Stimulated activated memory B cell treated with anti-CD40 and anti-IgM and Interleukin-4, amounts not matched to agents 10 μg/mL and 1 μg/mL and 100 μg/mL, for 72 hours (primary cell): ENCODE results near the gene TRMU.
"Not testable (repeated sequence)": the region's sequence is repeated elsewhere in the genome, so short reads cannot be mapped to it uniquely, and the experiment has no call there.

Source experiments
- ATAC-seq: fragments of 150-1000 bp; cut with Tn5 transposase; 2 replicates; pipeline ENCODE4 v1.10.0; 2021
- H3K27ac Mint-ChIP-seq: one replicate; pipeline ENCODE4 v1.8.0; 2022; ENCODE audit warnings: mild to moderate bottlenecking, mixed read lengths
- H3K27me3 Mint-ChIP-seq: one replicate; pipeline ENCODE4 v1.8.0; 2022; ENCODE audit warnings: mixed read lengths
- H3K36me3 Mint-ChIP-seq: one replicate; pipeline ENCODE4 v1.8.0; 2022; ENCODE audit warnings: mixed read lengths
- H3K4me1 Mint-ChIP-seq: one replicate; pipeline ENCODE4 v1.8.0; 2022; ENCODE audit warnings: mixed read lengths
- H3K4me3 Mint-ChIP-seq: one replicate; pipeline ENCODE4 v1.8.0; 2022; ENCODE audit warnings: mild to moderate bottlenecking, moderate library complexity, mixed read lengths
- H3K9me3 Mint-ChIP-seq: one replicate; pipeline ENCODE4 v1.8.0; 2022; ENCODE audit warnings: mixed read lengths

Gene TRMU

GRCh38 chr22:46389081-46389480 lies 53.6 kb downstream of the TRMU start:
- no peak for ATAC-seq
- Mint-ChIP-seq H3K27ac (no peak overlapping the region), H3K4me3 (no peak overlapping the region), H3K27me3 (no peaks in the 10 kb centered on the region), H3K4me1 (no peaks in the 10 kb centered on the region), H3K36me3 (peaks cover 45% of the 10 kb centered on the region), H3K9me3 (no peaks in the 10 kb centered on the region)

GRCh38 chr22:46390105-46390651 lies 54.7 kb downstream of the TRMU start:
- ATAC-seq, result no peak
- no peaks in the 10 kb centered on the region for H3K27me3 Mint-ChIP-seq
- no peak overlapping the region for H3K4me3 Mint-ChIP-seq
- no peaks in the 10 kb centered on the region for H3K9me3 Mint-ChIP-seq
- peaks cover 49% of the 10 kb centered on the region for H3K36me3 Mint-ChIP-seq
- H3K4me1 Mint-ChIP-seq, result no peaks in the 10 kb centered on the region
- H3K27ac Mint-ChIP-seq, result no peak overlapping the region

GRCh38 chr22:46390652-46391301 lies 55.3 kb downstream of the TRMU start:
- ATAC-seq, result no peak
- peaks cover 50% of the 10 kb centered on the region for H3K36me3 Mint-ChIP-seq
- H3K4me1 Mint-ChIP-seq, result no peaks in the 10 kb centered on the region
- H3K4me3 Mint-ChIP-seq, result no peak overlapping the region
- no peaks in the 10 kb centered on the region for H3K9me3 Mint-ChIP-seq
- H3K27ac Mint-ChIP-seq, result no peak overlapping the region
- H3K27me3 Mint-ChIP-seq, result no peaks in the 10 kb centered on the region

GRCh38 chr22:46391486-46392136 lies 56.1 kb downstream of the TRMU start:
- ATAC-seq, result no peak
- H3K27me3 Mint-ChIP-seq, result no peaks in the 10 kb centered on the region
- no peaks in the 10 kb centered on the region for H3K9me3 Mint-ChIP-seq
- no peak overlapping the region for H3K4me3 Mint-ChIP-seq
- no peak overlapping the region for H3K27ac Mint-ChIP-seq
- H3K36me3 Mint-ChIP-seq, result peaks cover 44% of the 10 kb centered on the region
- no peaks in the 10 kb centered on the region for H3K4me1 Mint-ChIP-seq

- no peak overlapping the region for H3K4me3 Mint-ChIP-seq
- peaks cover 44% of the 10 kb centered on the region for H3K36me3 Mint-ChIP-seq
- H3K9me3 Mint-ChIP-seq, result no peaks in the 10 kb centered on the region
- no peak for ATAC-seq
- H3K27me3 Mint-ChIP-seq, result no peaks in the 10 kb centered on the region
- H3K4me1 Mint-ChIP-seq, result no peaks in the 10 kb centered on the region
- no peak overlapping the region for H3K27ac Mint-ChIP-seq
Observed at GRCh38 chr22:46392137-46392844, 56.8 kb downstream of the TRMU start.

GRCh38 chr22:46393873-46394272 lies 58.4 kb downstream of the TRMU start:
- no peak overlapping the region for H3K4me3 Mint-ChIP-seq
- no peak for ATAC-seq
- H3K4me1 Mint-ChIP-seq, result no peaks in the 10 kb centered on the region
- no peaks in the 10 kb centered on the region for H3K27me3 Mint-ChIP-seq
- peaks cover 54% of the 10 kb centered on the region for H3K36me3 Mint-ChIP-seq
- H3K27ac Mint-ChIP-seq, result no peak overlapping the region
- no peaks in the 10 kb centered on the region for H3K9me3 Mint-ChIP-seq

GRCh38 chr22:46394622-46395021 lies 59.1 kb downstream of the TRMU start:
- Mint-ChIP-seq H3K9me3 (no peaks in the 10 kb centered on the region), H3K27ac (no peak overlapping the region), H3K4me3 (no peak overlapping the region), H3K27me3 (no peaks in the 10 kb centered on the region), H3K4me1 (no peaks in the 10 kb centered on the region), H3K36me3 (peaks cover 60% of the 10 kb centered on the region)
- no peak for ATAC-seq

- H3K27me3 Mint-ChIP-seq, result no peaks in the 10 kb centered on the region
- H3K9me3 Mint-ChIP-seq, result no peaks in the 10 kb centered on the region
- no peaks in the 10 kb centered on the region for H3K4me1 Mint-ChIP-seq
- peaks cover 61% of the 10 kb centered on the region for H3K36me3 Mint-ChIP-seq
- no peak for ATAC-seq
- H3K4me3 Mint-ChIP-seq, result no peak overlapping the region
- H3K27ac Mint-ChIP-seq, result no peak overlapping the region
Observed at GRCh38 chr22:46395145-46395544, 59.6 kb downstream of the TRMU start.

GRCh38 chr22:46397049-46397448 lies 61.5 kb downstream of the TRMU start:
- H3K4me1 Mint-ChIP-seq, ATAC-seq, H3K27me3 Mint-ChIP-seq, H3K9me3 Mint-ChIP-seq, H3K27ac Mint-ChIP-seq, H3K4me3 Mint-ChIP-seq: not testable (repeated sequence)
- H3K36me3 Mint-ChIP-seq, result peaks cover 55% of the 10 kb centered on the region

GRCh38 chr22:46397514-46397913 lies 62.0 kb downstream of the TRMU start:
- no peak for ATAC-seq
- H3K9me3 Mint-ChIP-seq, result no peaks in the 10 kb centered on the region
- no peaks in the 10 kb centered on the region for H3K4me1 Mint-ChIP-seq
- no peak overlapping the region for H3K4me3 Mint-ChIP-seq
- H3K27ac Mint-ChIP-seq, result no peak overlapping the region
- no peaks in the 10 kb centered on the region for H3K27me3 Mint-ChIP-seq
- H3K36me3 Mint-ChIP-seq, result peaks cover 51% of the 10 kb centered on the region

GRCh38 chr22:46397951-46398350 lies 62.4 kb downstream of the TRMU start:
- Mint-ChIP-seq H3K36me3 (peaks cover 51% of the 10 kb centered on the region), H3K4me1 (no peaks in the 10 kb centered on the region), H3K27ac (no peak overlapping the region), H3K27me3 (no peaks in the 10 kb centered on the region), H3K9me3 (no peaks in the 10 kb centered on the region), H3K4me3 (no peak overlapping the region)
- ATAC-seq, result no peak

GRCh38 chr22:46399251-46400024 lies 63.9 kb downstream of the TRMU start:
- Mint-ChIP-seq H3K9me3 (no peaks in the 10 kb centered on the region), H3K4me1 (no peaks in the 10 kb centered on the region), H3K27ac (no peak overlapping the region), H3K27me3 (no peaks in the 10 kb centered on the region), H3K36me3 (peaks cover 41% of the 10 kb centered on the region), H3K4me3 (no peak overlapping the region)
- ATAC-seq, result no peak

GRCh38 chr22:46401370-46401769 lies 65.9 kb downstream of the TRMU start:
- H3K4me3 Mint-ChIP-seq, result no peak overlapping the region
- H3K9me3 Mint-ChIP-seq, result no peaks in the 10 kb centered on the region
- ATAC-seq, result no peak
- no peak overlapping the region for H3K27ac Mint-ChIP-seq
- peaks cover 34% of the 10 kb centered on the region for H3K36me3 Mint-ChIP-seq
- H3K4me1 Mint-ChIP-seq, result no peaks in the 10 kb centered on the region
- no peaks in the 10 kb centered on the region for H3K27me3 Mint-ChIP-seq

GRCh38 chr22:46402505-46402904 lies 67.0 kb downstream of the TRMU start:
- H3K4me3 Mint-ChIP-seq, result no peak overlapping the region
- no peak for ATAC-seq
- no peak overlapping the region for H3K27ac Mint-ChIP-seq

GRCh38 chr22:46403880-46404279 lies 68.4 kb downstream of the TRMU start:
- not testable (repeated sequence) for H3K4me1 Mint-ChIP-seq, H3K9me3 Mint-ChIP-seq, H3K27ac Mint-ChIP-seq, ATAC-seq, H3K4me3 Mint-ChIP-seq, H3K27me3 Mint-ChIP-seq
- H3K36me3 Mint-ChIP-seq, result peaks cover 32% of the 10 kb centered on the region

More at GRCh38 chr22:46402505-46402904, 67.0 kb downstream of the TRMU start:
- Mint-ChIP-seq H3K27me3 (no peaks in the 10 kb centered on the region), H3K36me3 (peaks cover 35% of the 10 kb centered on the region), H3K4me1 (no peaks in the 10 kb centered on the region), H3K9me3 (no peaks in the 10 kb centered on the region)
